GM18909 (cell line): ENCODE data around the gene MYRFL.
"Not testable (repeated sequence)": the region's sequence is repeated elsewhere in the genome, so short reads cannot be mapped to it uniquely, and the experiment has no call there.

Experiments
- ATAC-seq: cut with Tn5 transposase; IDR thresholded peaks from one replicate; pipeline ENCODE4 v1.9.1; 2021; ENCODE audit warnings: mild to moderate bottlenecking; ENCODE audit not compliant: unreplicated experiment, poor library complexity

The MYRFL gene

GRCh38 chr12:69824966-69825560 lies at the start of gene MYRFL:
MYRFL (plus strand) TSS chr12:69825227; CDS start chr12:69825518, 291 bp downstream.
- no peak for ATAC-seq

GRCh38 chr12:69779928-69780327 lies 45.1 kb upstream of the MYRFL start:
- ATAC-seq: no peak

- ATAC-seq: no peak
Observed at GRCh38 chr12:69783365-69783764, 41.7 kb upstream of the MYRFL start.

- no peak for ATAC-seq
Observed at GRCh38 chr12:69789351-69789750, 35.7 kb upstream of the MYRFL start.

GRCh38 chr12:69792533-69792932 lies 32.5 kb upstream of the MYRFL start:
- no peak for ATAC-seq

GRCh38 chr12:69807101-69807897 lies 17.7 kb upstream of the MYRFL start:
- ATAC-seq: not testable (repeated sequence)

- ATAC-seq: no peak
Observed at GRCh38 chr12:69810870-69811498, 14.0 kb upstream of the MYRFL start.

- ATAC-seq: peak; percentile 69
Observed at GRCh38 chr12:69816082-69816481, 8.9 kb upstream of the MYRFL start.

GRCh38 chr12:69821032-69821455 lies 4.0 kb upstream of the MYRFL start:
- no peak for ATAC-seq

- no peak for ATAC-seq
Observed at GRCh38 chr12:69821456-69822159, 3.4 kb upstream of the MYRFL start.

GRCh38 chr12:69822201-69822860 lies 2.7 kb upstream of the MYRFL start:
- ATAC-seq: no peak

- no peak for ATAC-seq
Observed at GRCh38 chr12:69824028-69824427, 999 bp upstream of the MYRFL start.

- ATAC-seq: no peak
Observed at GRCh38 chr12:69828897-69829296, 3.9 kb downstream of the MYRFL start.

GRCh38 chr12:69833696-69834095 lies 8.7 kb downstream of the MYRFL start:
- ATAC-seq: no peak

- ATAC-seq: no peak
Observed at GRCh38 chr12:69834147-69834546, 9.1 kb downstream of the MYRFL start.

GRCh38 chr12:69834576-69834975 lies 9.5 kb downstream of the MYRFL start:
- no peak for ATAC-seq

- ATAC-seq: no peak
Observed at GRCh38 chr12:69835081-69835480, 10.1 kb downstream of the MYRFL start.

GRCh38 chr12:69836015-69836414 lies 11.0 kb downstream of the MYRFL start:
- ATAC-seq: no peak

- no peak for ATAC-seq
Observed at GRCh38 chr12:69837191-69837590, 12.2 kb downstream of the MYRFL start.

- ATAC-seq: no peak
Observed at GRCh38 chr12:69837657-69838415, 12.8 kb downstream of the MYRFL start.
